HL-60 (cell line): ENCODE results near the gene BCAS3.

Experiments
- CTCF ChIP-seq: IDR thresholded peaks from one replicate; pipeline ENCODE4 v1.5.1; 2011; ENCODE audit warnings: low read length, control low read depth, inconsistent platforms; ENCODE audit not compliant: insufficient read depth
- GABPA ChIP-seq: IDR thresholded peaks from 2 replicates; pipeline ENCODE4 v1.6.1; 2012; ENCODE audit warnings: low read depth

DNA sequence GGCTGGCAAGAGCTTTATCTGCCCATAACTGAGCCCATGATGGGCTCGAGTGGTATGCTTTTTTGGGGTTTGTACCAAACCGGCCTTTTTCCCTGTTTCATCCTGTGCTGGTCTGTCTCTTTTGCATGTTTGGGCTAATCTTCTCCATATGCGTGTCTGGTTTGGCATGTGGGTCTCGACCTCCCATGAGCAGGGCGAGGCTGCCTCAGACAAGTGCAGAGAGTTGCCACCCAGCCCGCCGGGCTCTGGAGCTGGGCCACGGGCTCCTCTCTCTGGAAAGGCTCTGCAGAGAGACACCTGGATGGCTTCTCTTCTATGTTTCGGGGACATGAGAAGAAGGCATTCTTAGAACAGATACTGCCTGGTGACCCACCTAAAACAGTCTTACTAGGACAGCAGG is 654.2 kb downstream of the BCAS3 start:
- no peak for TF ChIP-seq CTCF
- no peak for TF ChIP-seq GABPA
